T follicular helper cell (primary cell): ENCODE data around the gene ASAP2.

Source experiments
- DNase-seq: peaks from one replicate; pipeline ENCODE4 v3.0.0-alpha.2; 2020; ENCODE audit warnings: low read depth

ASAP2 gene

DNA sequence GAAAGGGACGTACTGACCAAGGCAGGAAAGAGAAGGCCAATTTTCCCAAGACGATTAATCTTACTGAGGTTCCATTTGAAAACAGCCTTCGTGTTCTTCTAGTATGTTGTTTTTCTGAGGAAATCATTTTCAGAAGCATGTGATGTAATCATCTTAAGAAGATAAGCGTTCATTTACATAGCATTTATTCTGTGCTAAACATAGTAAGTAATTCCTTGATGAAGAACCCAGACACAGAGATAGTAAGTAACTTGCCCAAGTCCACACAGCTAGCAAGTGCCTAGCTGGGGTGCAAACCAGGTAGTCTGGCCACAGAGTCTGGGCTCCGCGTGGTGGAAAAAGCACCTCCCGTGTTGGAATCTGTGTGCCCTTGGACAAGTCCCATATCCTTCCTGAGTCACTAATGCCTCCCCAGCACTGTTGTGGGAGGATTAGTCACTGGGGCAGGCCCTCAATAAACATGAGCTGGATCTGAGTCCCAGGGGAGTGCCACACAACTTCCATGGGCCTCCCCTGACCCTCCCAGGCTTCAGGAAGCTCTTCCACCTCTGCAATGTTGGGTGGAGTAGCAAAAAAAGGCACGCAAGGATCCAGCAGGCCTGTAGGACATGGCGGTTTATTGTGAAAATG, 26.9 kb upstream of the ASAP2 start:
- no peak for DNase-seq

DNA sequence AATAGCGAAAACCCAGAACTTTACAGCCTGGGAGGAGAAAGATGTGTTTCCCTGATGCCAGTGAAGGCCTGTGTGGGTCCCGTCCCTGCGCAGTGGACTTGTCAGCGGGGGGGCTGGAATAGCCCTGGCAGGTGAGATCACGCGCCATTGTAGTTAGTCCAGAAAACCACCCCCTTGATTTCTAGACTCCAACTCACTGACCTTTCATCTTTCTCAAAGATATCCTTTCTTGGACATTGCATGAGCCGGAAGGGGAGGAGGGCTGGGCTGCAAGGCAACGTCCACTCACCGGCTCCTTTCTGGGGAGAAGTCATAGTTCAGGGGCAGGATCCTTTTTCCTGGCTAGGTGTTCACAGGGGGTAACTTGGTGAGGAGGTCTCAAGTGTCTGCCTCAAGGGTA, 22.3 kb upstream of the ASAP2 start:
- DNase-seq, result no peak

- no peak for DNase-seq
Observed at GRCh38 chr2:9187620-9188214, 18.9 kb upstream of the ASAP2 start.

GRCh38 chr2:9188823-9189222, 17.8 kb upstream of the ASAP2 start:
- DNase-seq, result no peak

GRCh38 chr2:9189901-9190300, 16.7 kb upstream of the ASAP2 start:
- DNase-seq, result no peak

- DNase-seq, result no peak
Observed at GRCh38 chr2:9191041-9191481, 15.6 kb upstream of the ASAP2 start.

DNA sequence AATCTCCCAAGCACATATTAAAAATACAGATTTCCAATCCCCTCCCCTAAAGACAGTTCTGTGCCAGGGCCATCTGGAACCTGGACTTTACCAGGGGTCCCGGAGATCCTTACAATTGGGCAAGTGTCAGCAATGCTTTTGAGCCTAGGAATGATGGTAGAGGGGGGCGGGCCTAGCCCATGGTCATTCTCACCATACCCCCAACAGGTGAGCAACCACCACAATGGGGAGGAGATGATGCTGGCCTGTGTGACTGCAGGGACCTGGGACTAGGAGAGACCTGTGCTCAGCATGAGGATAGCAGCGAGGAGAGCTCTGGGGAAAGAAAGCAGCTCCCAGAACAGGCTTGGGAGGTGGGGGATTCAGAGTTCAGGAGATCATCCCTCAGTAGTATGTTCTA, 13.9 kb upstream of the ASAP2 start:
- no peak for DNase-seq

- no peak for DNase-seq
Observed at GRCh38 chr2:9194352-9194751, 12.3 kb upstream of the ASAP2 start.

GRCh38 chr2:9196637-9197036, 10.0 kb upstream of the ASAP2 start:
- no peak for DNase-seq

- no peak for DNase-seq
Observed at GRCh38 chr2:9197916-9198315, 8.7 kb upstream of the ASAP2 start.

DNA sequence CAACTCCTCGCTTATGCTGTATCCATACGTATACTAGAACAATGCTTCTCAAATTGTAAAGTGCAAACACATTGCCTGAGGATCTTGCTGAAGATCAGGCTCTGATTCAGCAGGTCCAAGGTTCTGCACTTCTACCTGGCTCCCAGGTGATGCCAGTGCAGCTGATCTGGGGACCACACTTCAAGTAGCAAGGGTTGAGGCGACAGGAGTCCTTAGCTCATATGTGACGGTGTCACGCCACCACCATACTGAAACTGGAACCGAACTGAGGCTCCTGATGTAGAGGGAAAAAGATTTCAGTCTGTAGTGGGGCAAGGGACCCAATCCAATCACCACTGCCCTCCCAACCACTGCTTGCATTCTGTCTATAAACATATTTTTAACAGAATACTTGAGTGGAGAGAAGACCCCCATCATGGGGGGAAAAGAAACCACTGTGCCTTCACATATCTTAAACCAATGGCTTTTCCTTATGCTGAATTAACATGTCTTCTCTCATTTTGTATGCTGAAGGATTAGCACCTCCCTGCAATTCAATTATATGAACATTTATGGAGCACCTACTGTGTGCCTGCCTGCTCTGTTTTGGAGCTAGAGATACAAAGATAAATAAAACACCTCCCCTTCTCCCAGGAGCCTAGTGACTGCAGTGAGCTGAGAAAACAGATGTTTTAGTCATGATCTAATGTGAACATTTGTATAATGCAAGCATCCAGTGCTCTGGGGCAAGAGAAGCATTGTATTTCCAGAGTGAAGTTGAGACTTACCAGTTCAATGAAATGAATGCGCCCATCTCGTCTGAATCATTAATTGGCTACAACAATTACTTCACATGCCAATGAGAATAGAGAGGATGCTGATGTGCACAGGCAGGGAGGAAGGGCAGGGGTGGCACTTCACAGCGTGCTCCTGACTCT, 6.6 kb upstream of the ASAP2 start:
- DNase-seq, result no peak

GRCh38 chr2:9200633-9201015, 6.0 kb upstream of the ASAP2 start:
- DNase-seq, result no peak

DNA sequence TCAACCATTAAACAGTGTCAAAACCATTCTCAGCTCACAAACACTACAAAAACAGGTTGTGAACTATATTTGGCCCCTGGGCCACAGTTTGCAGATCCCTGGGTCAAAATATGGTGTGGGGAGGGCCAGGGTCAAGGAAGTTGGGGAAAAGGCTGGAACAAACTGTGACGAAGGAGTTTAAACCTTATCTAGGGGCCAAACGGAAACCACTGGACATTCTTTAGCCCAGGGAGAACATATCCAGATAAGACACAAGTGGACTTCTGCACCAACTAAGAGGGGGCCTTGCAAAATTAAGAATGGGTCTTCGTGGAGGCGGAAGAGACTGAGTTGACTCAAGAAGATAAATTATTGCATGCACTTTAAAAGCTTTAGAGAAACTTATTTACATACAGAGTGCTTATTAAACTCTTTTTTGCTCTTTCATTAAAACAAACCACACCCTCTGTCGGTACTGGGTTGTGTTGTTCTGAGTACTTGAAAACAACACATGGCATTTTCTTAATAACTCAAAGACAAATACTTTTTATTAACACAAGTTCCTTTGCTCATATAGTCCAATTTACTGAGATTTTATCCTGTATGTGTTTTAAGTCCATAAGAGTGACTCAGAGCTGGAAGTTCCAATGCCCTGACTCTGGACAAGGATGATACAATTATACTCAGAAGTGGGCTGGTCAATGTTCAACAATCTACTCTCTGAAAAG, 5.3 kb upstream of the ASAP2 start:
- no peak for DNase-seq

DNA sequence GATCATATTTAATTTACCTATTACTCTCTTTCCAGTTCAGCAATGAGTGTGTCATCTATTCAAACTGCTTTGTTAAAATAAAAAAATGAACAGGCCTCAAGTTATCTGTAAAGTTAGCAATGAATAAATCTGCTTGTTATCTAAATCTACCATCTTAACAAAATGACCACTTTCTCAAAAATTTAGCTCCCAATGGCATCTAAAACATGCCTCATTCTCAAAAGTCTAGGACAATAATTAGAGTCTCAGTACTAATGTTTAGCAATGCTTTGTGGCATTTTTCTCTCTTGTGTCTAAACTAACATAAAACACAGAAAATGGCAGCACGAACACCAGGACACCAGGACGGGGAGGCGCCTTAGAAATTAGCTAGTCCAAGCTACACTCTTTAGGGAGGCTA, 3.6 kb upstream of the ASAP2 start:
- no peak for DNase-seq

DNA sequence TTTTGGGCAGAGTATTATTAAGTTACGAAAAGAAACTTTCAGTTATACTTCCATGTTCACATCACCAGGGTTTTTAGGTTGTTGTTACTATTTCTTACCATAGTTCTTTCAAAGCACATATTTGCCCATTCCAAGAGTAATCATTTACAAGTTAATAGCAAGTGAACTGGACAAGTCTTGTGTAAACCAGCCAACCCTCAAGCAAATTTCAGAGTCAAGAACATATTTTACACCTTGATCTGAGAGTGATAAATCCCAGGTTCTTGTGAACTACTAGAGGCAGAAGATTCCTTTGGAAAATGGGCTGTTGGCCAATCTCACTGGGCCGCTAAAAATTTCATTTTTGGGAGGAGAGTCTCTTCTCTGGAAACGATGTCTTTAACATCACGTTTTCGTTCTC, 2.7 kb upstream of the ASAP2 start:
- no peak for DNase-seq

- DNase-seq, result no peak
Observed at GRCh38 chr2:9204939-9205338, 1.7 kb upstream of the ASAP2 start.

DNA sequence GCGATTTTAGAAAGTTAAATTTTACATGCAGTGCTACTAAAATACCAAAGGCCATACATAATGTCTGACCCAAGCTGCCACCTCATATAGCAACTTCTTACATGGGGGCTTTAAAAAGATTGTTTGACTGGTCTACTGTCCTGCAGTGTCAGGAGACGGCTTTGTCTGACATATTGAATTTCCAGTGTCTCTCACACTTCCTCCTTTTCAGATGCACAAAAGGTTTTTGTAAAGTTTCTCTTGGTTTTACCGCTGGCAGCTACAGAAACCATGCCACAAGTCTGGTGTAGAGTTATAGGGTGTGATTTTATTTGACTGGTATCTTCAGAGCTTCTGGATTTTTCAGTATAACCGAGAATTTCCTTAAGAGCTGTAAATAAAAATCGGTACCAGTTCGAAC, 1.1 kb upstream of the ASAP2 start:
- DNase-seq, result no peak

DNA sequence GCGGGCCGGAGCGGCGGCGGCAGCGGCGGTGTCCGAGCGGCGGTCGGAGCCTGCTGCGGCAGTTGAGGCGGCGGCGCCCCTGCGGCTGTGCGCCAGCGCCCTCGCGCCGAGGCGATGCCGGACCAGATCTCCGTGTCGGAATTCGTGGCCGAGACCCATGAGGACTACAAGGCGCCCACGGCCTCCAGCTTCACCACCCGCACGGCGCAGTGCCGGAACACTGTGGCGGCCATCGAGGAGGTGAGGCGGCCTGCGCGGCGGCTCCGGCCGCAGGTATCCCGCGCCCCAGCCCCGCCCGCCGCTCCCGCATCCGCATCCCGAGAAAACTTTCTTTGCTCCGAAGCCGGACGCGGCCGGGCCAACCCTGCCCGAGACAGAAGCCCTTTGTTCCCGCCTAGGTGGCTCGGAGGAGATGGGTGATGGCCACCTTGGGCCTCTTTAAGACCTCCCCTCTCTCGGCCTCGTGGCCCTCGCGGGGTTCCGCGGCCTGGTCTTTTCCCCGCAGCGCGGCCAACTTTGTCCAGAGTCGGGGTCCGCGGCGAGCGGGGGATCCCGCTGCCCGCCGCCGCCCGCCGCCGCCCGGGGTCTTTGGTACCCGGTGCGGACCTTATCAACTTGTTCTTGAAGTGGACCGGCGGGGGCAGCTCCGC, 504 bp downstream of the ASAP2 start:
- no peak for DNase-seq

DNA sequence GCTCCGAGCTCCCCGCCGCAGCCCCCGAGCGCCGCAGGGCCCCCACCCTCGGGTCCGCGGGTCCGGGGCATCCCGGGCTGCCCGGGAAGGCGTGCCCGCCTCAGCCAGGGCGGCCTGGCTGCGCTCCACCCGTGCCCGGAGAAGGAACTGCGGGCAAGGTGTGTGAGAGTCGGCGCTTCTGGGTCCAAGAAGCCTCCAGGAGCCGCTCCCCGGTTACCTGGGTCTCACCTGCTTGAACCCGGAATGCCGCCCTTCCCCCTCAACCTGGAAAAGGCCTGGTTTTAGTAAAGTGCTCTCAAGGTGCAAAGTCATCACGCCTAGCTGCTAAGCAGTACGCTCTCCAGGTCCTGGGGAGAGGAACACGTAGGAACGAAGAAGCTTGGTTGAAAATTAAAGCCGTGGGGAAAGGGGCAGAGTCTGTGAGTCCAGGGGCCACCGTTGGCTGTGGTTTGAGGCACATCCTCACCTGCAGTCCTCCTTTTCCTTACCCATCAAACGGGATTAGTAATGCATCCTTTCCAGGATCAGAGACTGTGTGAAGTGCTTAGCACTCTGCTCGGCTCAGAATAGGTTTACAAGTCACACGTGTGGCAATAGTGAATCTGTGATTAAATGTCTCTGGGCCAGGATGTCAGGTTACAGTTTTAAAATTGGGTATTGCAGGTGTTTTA, 1.2 kb downstream of the ASAP2 start:
- no peak for DNase-seq

- no peak for DNase-seq
Observed at GRCh38 chr2:9208875-9209274, 2.3 kb downstream of the ASAP2 start.

DNA sequence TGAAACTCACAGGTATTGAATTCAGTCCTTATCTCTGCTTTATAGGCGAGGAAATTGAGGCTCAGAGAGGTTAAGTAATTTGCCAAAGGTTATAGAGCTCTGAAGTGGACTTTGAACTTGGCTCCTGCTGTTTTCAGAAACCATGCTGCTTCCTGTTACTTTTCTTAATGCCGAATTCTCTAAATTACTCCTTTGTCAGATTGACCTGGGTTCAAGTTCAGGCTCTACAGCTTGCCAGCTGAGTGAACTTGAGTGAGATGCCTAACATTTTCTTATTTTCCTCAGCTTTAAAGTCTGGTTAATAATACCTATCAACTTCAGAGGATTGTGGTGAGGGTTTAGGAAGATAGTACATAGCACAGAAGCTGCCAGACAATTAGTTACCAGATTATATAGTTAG, 3.4 kb downstream of the ASAP2 start:
- DNase-seq, result no peak
